H1 (cell line): Measurements from ENCODE around the gene PTPRE. TPM values are rescaled to one million over a fixed set of nuclear protein-coding genes. Genes with fewer than 3 reads are reported as not detected.

Experiments
- CTCF ChIA-PET: fragments of 300-600 bp; sonication (Branson Sonifier 250); formaldehyde crosslinking; loops from one replicate; lab custom pipeline; 2021; ENCODE audit not compliant: partially characterized antibody; lab: Charles Lee
- POLR2A ChIA-PET: fragments of 300-600 bp; sonication (Branson Sonifier 250); formaldehyde crosslinking; loops from one replicate; lab custom pipeline; 2021; ENCODE audit warnings: inconsistent platforms; ENCODE audit not compliant: partially characterized antibody; lab: Charles Lee
- DNase-seq, 2 experiments: peaks; one replicate each; pipeline versions ENCODE4 v3.0.0 to v3.0.0-alpha.2; 2010 to 2022; ENCODE audit warnings: low spot score in 2 of 2, low read depth in 1 of 2, mixed read lengths in 1 of 2
- FAIRE-seq: peaks from 2 replicates; lab custom pipeline; 2011; peaks lifted over from hg19 to GRCh38; lab: Jason Lieb, UNC
- H2AFZ ChIP-seq: 2 replicates; pipeline ENCODE4 v1.8.1; 2012; ENCODE audit warnings: low read length, inconsistent platforms
- H2AK5ac ChIP-seq: 2 replicates; pipeline ENCODE4 v1.6.1; 2013; ENCODE audit warnings: low read depth, low read length
- H2BK120ac ChIP-seq: replicated peaks from 2 replicates; pipeline ENCODE3; 2013; ENCODE audit warnings: low read depth, low read length, inconsistent platforms
- H2BK12ac ChIP-seq: 2 replicates; pipeline ENCODE4 v1.6.1; 2013; ENCODE audit warnings: low read depth, low read length
- H2BK15ac ChIP-seq: 2 replicates; pipeline ENCODE4 v1.6.1; 2013; ENCODE audit warnings: low read length
- H2BK20ac ChIP-seq: 2 replicates; pipeline ENCODE4 v1.6.1; 2013; ENCODE audit warnings: low read length
- H2BK5ac ChIP-seq: 2 replicates; pipeline ENCODE4 v1.6.1; 2013; ENCODE audit warnings: low read depth, low read length
- H3K14ac ChIP-seq: 2 replicates; pipeline ENCODE4 v1.6.1; 2013; ENCODE audit warnings: inconsistent platforms; ENCODE audit not compliant: insufficient read length
- H3K18ac ChIP-seq: 2 replicates; pipeline ENCODE4 v1.6.1; 2013; ENCODE audit warnings: low read length; ENCODE audit errors: extremely low read depth
- H3K23ac ChIP-seq: 2 replicates; pipeline ENCODE4 v1.6.1; 2013; ENCODE audit warnings: inconsistent platforms; ENCODE audit not compliant: insufficient read length
- H3K23me2 ChIP-seq: 2 replicates; pipeline ENCODE4 v1.6.1; 2013; ENCODE audit warnings: low read depth, low read length
- H3K27ac ChIP-seq: 2 replicates; pipeline ENCODE4 v1.6.1; 2011; ENCODE audit warnings: low read depth, low read length, inconsistent platforms
- H3K27me3 ChIP-seq, 4 experiments: replicated peaks in 1 of 4; 1 replicate in 1 of 4; 2 replicates in 3 of 4; pipeline versions ENCODE4 v1.6.1 to v1.8.1; 2011 to 2013; ENCODE audit warnings: low read length in 3 of 4, mild to moderate bottlenecking in 3 of 4, inconsistent platforms in 2 of 4, mixed read lengths in 2 of 4, moderate library complexity in 1 of 4; ENCODE audit not compliant: control insufficient read depth in 3 of 4, insufficient read depth in 3 of 4; ENCODE audit errors: extremely low read depth in 1 of 4
- H3K36me3 ChIP-seq, 4 experiments: 2 replicates each; pipeline versions ENCODE4 v1.6.1 to v1.8.1; 2011 to 2013; ENCODE audit warnings: mild to moderate bottlenecking in 4 of 4, low read length in 3 of 4, moderate library complexity in 2 of 4, control low read depth in 1 of 4, inconsistent platforms in 1 of 4; ENCODE audit not compliant: insufficient read depth in 4 of 4, control insufficient read depth in 2 of 4
- H3K4ac ChIP-seq: replicated peaks from 2 replicates; pipeline ENCODE3; 2013; ENCODE audit warnings: low read length, low read depth, mixed read lengths, inconsistent platforms; ENCODE audit not compliant: insufficient read length
- H3K4me1 ChIP-seq, 4 experiments: replicated peaks in 1 of 4; 1 replicate in 1 of 4; 2 replicates in 3 of 4; pipeline versions ENCODE4 v1.6.1 to v1.8.1; 2011 to 2013; ENCODE audit warnings: low read length in 3 of 4, inconsistent platforms in 2 of 4, mixed read lengths in 1 of 4; ENCODE audit not compliant: insufficient read depth in 4 of 4, control insufficient read depth in 3 of 4
- H3K4me2 ChIP-seq, 2 experiments: 2 replicates each; pipeline versions ENCODE4 v1.6.1 to v1.8.1; 2011 to 2013; ENCODE audit warnings: low read depth in 2 of 2, low read length in 2 of 2, control low read depth in 1 of 2, inconsistent platforms in 1 of 2, mild to moderate bottlenecking in 1 of 2; ENCODE audit not compliant: insufficient read depth in 1 of 2
- H3K4me3 ChIP-seq, 4 experiments: fragments of 200-600, 300-600 bp in 1 of 4; sonication (generic), shearing (Covaris generic), sonication (Bioruptor Twin) in 1 of 4; 2 replicates each; pipeline versions ENCODE4 v1.5.1 to v1.8.1; 2011 to 2016; ENCODE audit warnings: low read length in 4 of 4, low read depth in 3 of 4, control low read depth in 2 of 4, inconsistent platforms in 2 of 4, mild to moderate bottlenecking in 2 of 4, mixed read lengths in 1 of 4, moderate library complexity in 1 of 4; ENCODE audit not compliant: insufficient read depth in 2 of 4; ENCODE audit errors: extremely low read depth in 1 of 4
- H3K56ac ChIP-seq: replicated peaks from 2 replicates; pipeline ENCODE3; 2013; ENCODE audit warnings: low read depth, mild to moderate bottlenecking, mixed read lengths, low read length, inconsistent platforms; ENCODE audit not compliant: insufficient read length
- H3K79me1 ChIP-seq: 2 replicates; pipeline ENCODE4 v1.6.1; 2013; ENCODE audit warnings: low read depth, low read length, control low read depth
- H3K79me2 ChIP-seq, 2 experiments: 2 replicates each; pipeline versions ENCODE4 v1.6.1 to v1.8.1; 2012 to 2013; ENCODE audit warnings: low read length in 2 of 2, mild to moderate bottlenecking in 2 of 2, inconsistent platforms in 1 of 2; ENCODE audit not compliant: insufficient read depth in 2 of 2, control insufficient read depth in 1 of 2
- H3K9ac ChIP-seq, 4 experiments: replicated peaks in 1 of 4; 1 replicate in 1 of 4; 2 replicates in 3 of 4; pipeline versions ENCODE4 v1.6.1 to v1.8.1; 2011 to 2013; ENCODE audit warnings: low read depth in 3 of 4, low read length in 3 of 4, control low read depth in 2 of 4, mild to moderate bottlenecking in 2 of 4, moderate library complexity in 2 of 4, inconsistent platforms in 1 of 4; ENCODE audit errors: extremely low read depth in 1 of 4
- H3K9me3 ChIP-seq, 2 experiments: 2 replicates each; pipeline versions ENCODE4 v1.6.1 to v1.8.1; 2012 to 2013; ENCODE audit warnings: mild to moderate bottlenecking in 2 of 2, moderate library complexity in 2 of 2, control low read depth in 1 of 2, inconsistent platforms in 1 of 2, low read depth in 1 of 2, low read length in 1 of 2, mixed read lengths in 1 of 2; ENCODE audit not compliant: insufficient read depth in 2 of 2
- H4K20me1 ChIP-seq, 2 experiments: replicated peaks in 1 of 2; 2 replicates each; pipeline versions ENCODE3 to v1.8.1; 2011 to 2013; ENCODE audit warnings: inconsistent platforms in 2 of 2, low read length in 2 of 2, mild to moderate bottlenecking in 1 of 2; ENCODE audit not compliant: insufficient read depth in 2 of 2, control insufficient read depth in 1 of 2
- H4K5ac ChIP-seq: 2 replicates; pipeline ENCODE4 v1.6.1; 2013; ENCODE audit warnings: low read length, low read depth, mixed read lengths, inconsistent platforms; ENCODE audit not compliant: insufficient read length
- H4K8ac ChIP-seq: 2 replicates; pipeline ENCODE4 v1.8.0; 2013; ENCODE audit warnings: mild to moderate bottlenecking, moderate library complexity, low read length, inconsistent platforms; ENCODE audit not compliant: insufficient read depth; ENCODE audit errors: extremely low read depth
- H4K91ac ChIP-seq: replicated peaks from 2 replicates; pipeline ENCODE3; 2013; ENCODE audit warnings: low read length, mixed read lengths, inconsistent platforms; ENCODE audit not compliant: insufficient read length
- ASH2L ChIP-seq: fragments of 200-600, 300-600 bp; sonication (generic); IDR thresholded peaks from one replicate; pipeline ENCODE4 v1.7.1; 2017; ENCODE audit warnings: low read length
- BRCA1 ChIP-seq: IDR thresholded peaks from 2 replicates; pipeline ENCODE4 v1.6.1; 2012; ENCODE audit warnings: low read depth, low read length, improper control_type of control experiment
- CHD1 ChIP-seq: IDR thresholded peaks from 2 replicates; pipeline ENCODE4 v1.6.1; 2012; ENCODE audit warnings: low read depth, low read length, improper control_type of control experiment
- GABPA ChIP-seq: IDR thresholded peaks from 2 replicates; pipeline ENCODE4 v1.6.1; 2011; ENCODE audit warnings: mild to moderate bottlenecking, low read length, moderate library complexity, borderline replicate concordance; ENCODE audit not compliant: insufficient read depth
- KDM1A ChIP-seq: fragments of 200-600, 300-600 bp; sonication (generic); IDR thresholded peaks from 2 replicates; pipeline ENCODE4 v1.7.1; 2016; ENCODE audit warnings: mild to moderate bottlenecking, low read length, borderline replicate concordance
- POLR2AphosphoS5 ChIP-seq: IDR thresholded peaks from 2 replicates; pipeline ENCODE4 v1.6.1; 2011; ENCODE audit warnings: low read depth, low read length
- SRF ChIP-seq: IDR thresholded peaks from 2 replicates; pipeline ENCODE4 v1.6.1; 2011; ENCODE audit warnings: mild to moderate bottlenecking, low read depth, low read length, moderate library complexity
- YY1 ChIP-seq: IDR thresholded peaks from 2 replicates; pipeline ENCODE4 v1.6.1; 2011; ENCODE audit warnings: low read depth, mild to moderate bottlenecking, low read length
- ZNF274 ChIP-seq: IDR thresholded peaks from 2 replicates; pipeline ENCODE4 v1.7.0; 2012; ENCODE audit warnings: low read length, borderline replicate concordance; ENCODE audit errors: extremely low read depth
- WGBS, 2 experiments: shearing (Covaris generic) in 1 of 2; methylation state at CpG; one replicate each; pipeline versions ENCODE4 v1.1.6 to v1.1.7; 2013 to 2015; ENCODE audit warnings: low lambda C conversion rate in 2 of 2, mixed read lengths in 2 of 2, inconsistent platforms in 1 of 2, low coverage in 1 of 2, missing lambda C conversion rate in 1 of 2; ENCODE audit not compliant: insufficient replicate concordance in 2 of 2, insufficient coverage in 1 of 2, insufficient read length in 1 of 2; ENCODE audit errors: extremely low coverage in 1 of 2, missing lambda C conversion rate in 1 of 2; 5-methylcytosine and 5-hydroxymethylcytosine counted together
- polyA plus RNA-seq, 7 experiments: library from polyadenylated mRNA; depleted of rRNA in 3 of 7; stranded (reverse) in 5 of 7; unstranded in 2 of 7; fragments of >200 nt in 5 of 7; fragments of 200-250 nt in 2 of 7; gene quantifications; 1 replicate in 5 of 7; 2 replicates in 1 of 7; 4 replicates in 1 of 7; pipeline versions ENCODE4 v1.2.1 to v1.2.3, GENCODE V29; 2011 to 2013; ENCODE audit warnings: missing spikeins in 2 of 7, mixed read lengths in 2 of 7
- total RNA-seq: library from RNA; stranded (reverse); fragmentation: NEBNext Ultra II Directional; extraction: Animal tissue kit (Norgen Biotek cat#: 25700); gene quantifications from 2 replicates; pipeline ENCODE4 v1.2.1, GENCODE V29; 2021
- TF ChIP-seq, protein P1 (sequence below): IDR thresholded peaks from 2 replicates; pipeline ENCODE4 v1.6.1; 2012; ENCODE audit warnings: low read length, inconsistent platforms
- TF ChIP-seq, protein P2 (sequence below): IDR thresholded peaks from 2 replicates; pipeline ENCODE4 v1.6.1; 2012; ENCODE audit warnings: inconsistent platforms

Gene PTPRE
- total and polyA plus RNA-seq, 2 of the 8 experiments (the other 6 are each of a cell fraction or from before 2014, with no cell fraction given) = 0.33 to 0.54 TPM

DNA sequence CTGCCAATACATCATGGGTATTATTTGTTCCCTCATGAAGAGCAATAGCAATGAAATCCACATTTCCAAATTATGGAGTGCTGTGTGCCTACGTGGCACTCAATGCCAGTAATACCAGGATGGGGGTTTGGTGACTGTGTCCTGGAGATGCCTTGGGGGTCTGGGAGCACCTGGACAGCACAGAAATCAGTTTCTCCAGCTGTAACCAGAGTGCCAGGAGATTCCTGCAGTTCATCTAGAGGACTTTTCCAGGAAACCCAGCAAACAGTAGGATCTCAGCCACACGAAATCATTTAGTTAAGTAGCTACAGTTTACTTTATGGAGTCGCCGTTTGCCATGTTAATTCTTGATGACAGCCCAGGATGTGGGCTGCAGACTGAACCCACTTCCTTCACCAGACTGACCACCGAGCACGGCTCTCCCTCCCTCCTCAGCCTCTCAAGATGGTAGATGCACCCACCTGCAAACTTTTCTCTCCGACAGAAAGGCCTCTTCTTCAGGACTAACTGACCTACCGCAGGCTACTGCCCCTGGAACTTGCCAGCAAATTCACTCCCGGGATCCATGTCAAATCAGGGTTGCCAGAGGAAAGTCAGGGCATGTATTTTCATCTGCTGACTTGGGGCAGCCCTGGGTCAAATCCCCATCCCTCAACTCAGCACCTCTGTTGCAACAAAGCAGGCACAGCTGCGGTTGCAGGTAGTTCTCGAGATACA is 189.0 kb downstream of the PTPRE start:
- H4K8ac ChIP-seq = no peak overlapping the region
- no peak overlapping the region for H2BK15ac ChIP-seq
- H4K20me1 ChIP-seq = peaks cover 0 to 5% of the 10 kb centered on the region in 2 experiments
- no peaks in the 10 kb centered on the region for H3K79me2 ChIP-seq
- no peak overlapping the region for H2AFZ ChIP-seq
- no peak overlapping the region for H3K4me3 ChIP-seq
- H2BK5ac ChIP-seq = no peak overlapping the region
- no peak overlapping the region for H2BK20ac ChIP-seq
- H3K23me2 ChIP-seq = no peaks in the 10 kb centered on the region
- no peak overlapping the region for H2BK12ac ChIP-seq
- H3K56ac ChIP-seq = no peak overlapping the region
- no peak overlapping the region for H3K27ac ChIP-seq
- H3K9ac ChIP-seq = no peak overlapping the region
- no peak overlapping the region for H3K14ac ChIP-seq
- H3K4me2 ChIP-seq = no peak overlapping the region
- H3K36me3 ChIP-seq = peaks cover 12 to 40% (median 23%) of the 10 kb centered on the region in 4 experiments
- no peak overlapping the region for H2AK5ac ChIP-seq
- H4K91ac ChIP-seq = no peak overlapping the region
- 86% methylated on average over 10 of the region's 11 CpGs; no CpG with 5 or more reads in 1 of the 2 experiments for WGBS, 2 experiments
- H3K9me3 ChIP-seq = no peaks in the 10 kb centered on the region
- DNase-seq = no peak
- H3K27me3 ChIP-seq = no peaks in the 10 kb centered on the region
- no peak overlapping the region for H4K5ac ChIP-seq
- no peak for FAIRE-seq
- CTCF ChIA-PET = interaction anchor here (0.6 to 2.3 kb wide), 7 partner anchors 15 to 269 kb away, joined by 3 to 13 read pairs (median 4); no protein-coding TSS in a partner anchor
- H3K79me1 ChIP-seq = no peaks in the 10 kb centered on the region
- 0 out of 7 replicates have a peak, but pooled peaks cover 0 to 3% (median under 1%) of the 10 kb centered on the region in 4 experiments for H3K4me1 ChIP-seq
- H3K18ac ChIP-seq = no peak overlapping the region
- H3K23ac ChIP-seq = no peak overlapping the region
- POLR2A ChIA-PET = interaction anchor here (1.0 kb wide), 1 partner anchor 18 kb away, joined by 3 read pairs; no protein-coding TSS in a partner anchor
- no peak overlapping the region for H3K4ac ChIP-seq
- no peak overlapping the region for H2BK120ac ChIP-seq
- TF ChIP-seq CHD1 (no peak), KDM1A (no peak), SRF (no peak), POLR2AphosphoS5 (no peak), ZNF274 (no peak), ASH2L (no peak), YY1 (no peak), GABPA (no peak), BRCA1 (no peak)
- TF ChIP-seq, protein P1, sequence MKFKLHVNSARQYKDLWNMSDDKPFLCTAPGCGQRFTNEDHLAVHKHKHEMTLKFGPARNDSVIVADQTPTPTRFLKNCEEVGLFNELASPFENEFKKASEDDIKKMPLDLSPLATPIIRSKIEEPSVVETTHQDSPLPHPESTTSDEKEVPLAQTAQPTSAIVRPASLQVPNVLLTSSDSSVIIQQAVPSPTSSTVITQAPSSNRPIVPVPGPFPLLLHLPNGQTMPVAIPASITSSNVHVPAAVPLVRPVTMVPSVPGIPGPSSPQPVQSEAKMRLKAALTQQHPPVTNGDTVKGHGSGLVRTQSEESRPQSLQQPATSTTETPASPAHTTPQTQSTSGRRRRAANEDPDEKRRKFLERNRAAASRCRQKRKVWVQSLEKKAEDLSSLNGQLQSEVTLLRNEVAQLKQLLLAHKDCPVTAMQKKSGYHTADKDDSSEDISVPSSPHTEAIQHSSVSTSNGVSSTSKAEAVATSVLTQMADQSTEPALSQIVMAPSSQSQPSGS = no peak
- TF ChIP-seq, protein P2, sequence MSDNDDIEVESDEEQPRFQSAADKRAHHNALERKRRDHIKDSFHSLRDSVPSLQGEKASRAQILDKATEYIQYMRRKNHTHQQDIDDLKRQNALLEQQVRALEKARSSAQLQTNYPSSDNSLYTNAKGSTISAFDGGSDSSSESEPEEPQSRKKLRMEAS = no peak
